ENCODE measurements around the gene SAMM50.

The SAMM50 gene

DNA sequence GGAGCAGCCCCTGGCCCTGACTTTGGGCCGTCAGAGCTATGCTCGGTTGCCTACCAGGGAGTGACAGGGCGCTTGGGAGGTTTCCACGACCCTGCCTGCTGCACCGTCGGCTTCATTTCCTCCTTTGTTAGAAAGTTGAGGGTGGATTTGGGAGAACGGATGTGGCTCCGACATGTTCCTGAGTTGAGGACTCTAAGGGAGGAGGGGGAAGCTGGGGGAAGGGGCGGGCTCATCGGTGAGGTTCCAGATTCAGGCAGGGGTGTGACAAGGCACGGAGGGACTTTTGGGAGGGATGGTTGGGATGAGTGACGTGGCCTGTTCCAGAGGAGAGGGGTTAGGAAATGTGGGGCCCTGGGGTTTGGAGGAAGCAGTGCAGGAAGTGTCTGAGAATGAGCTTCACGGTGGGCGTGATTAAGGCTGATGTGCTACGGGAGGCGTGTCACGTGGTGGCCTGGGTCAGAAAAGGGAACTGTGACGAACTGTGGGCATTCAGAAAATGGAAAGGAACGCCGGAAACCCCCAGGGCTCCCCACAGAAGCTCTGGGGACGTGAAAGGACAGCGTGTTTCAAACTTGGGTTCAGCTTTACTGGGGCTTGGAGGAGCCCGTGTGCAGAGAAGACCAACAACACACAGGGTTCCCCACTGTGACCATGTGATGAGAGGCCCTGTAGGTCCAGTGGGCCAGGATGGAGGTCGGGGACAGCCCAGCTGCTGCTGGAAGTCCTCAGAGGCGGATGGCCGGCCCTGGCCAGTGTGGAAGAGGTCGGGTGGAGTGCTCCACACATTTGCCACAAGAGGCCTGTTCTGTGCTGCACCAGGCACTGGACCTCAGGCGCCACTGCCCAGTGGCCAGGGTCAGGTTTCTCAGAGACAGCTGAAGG lies 71.6 kb downstream of the SAMM50 start:
- no peaks in the 10 kb centered on the region for H3K27me3 Mint-ChIP-seq
- peak overlapping the region; percentile 100 for H3K27ac Mint-ChIP-seq
- peak overlapping the region; percentile 82 for H3K4me3 Mint-ChIP-seq
- no peaks in the 10 kb centered on the region for H3K9me3 Mint-ChIP-seq
- intact Hi-C loops (cut with micrococcal nuclease): loop anchor here (1.0 to 5.0 kb wide), 2 partner anchors 41 to 155 kb away; partner anchors contain the start of gene PARVG
- peaks cover 87% of the 10 kb centered on the region for H3K4me1 Mint-ChIP-seq (ENCODE audit: low read depth)
- H3K36me3 Mint-ChIP-seq (ENCODE audit: low read depth): peaks cover 31% of the 10 kb centered on the region

DNA sequence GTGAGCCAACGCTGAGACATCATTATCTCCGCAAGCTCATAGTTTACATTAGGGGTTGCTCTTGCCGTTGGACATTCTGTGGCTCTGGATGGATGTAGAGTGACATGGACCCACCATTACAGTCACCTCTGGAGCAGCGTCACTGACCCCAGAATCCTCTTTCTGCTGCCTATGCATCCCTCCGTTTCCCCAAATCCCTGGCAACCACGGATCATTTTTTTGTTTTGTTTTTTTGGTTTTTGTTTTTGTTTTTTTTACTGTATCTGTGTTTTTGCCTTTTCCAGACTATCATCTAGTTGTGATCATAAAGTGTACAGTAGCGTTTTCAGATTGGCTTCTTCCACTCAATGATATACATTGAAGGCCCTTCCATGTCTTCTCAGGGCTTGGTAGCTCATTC lies 72.8 kb downstream of the SAMM50 start:
- H3K27ac Mint-ChIP-seq: peak overlapping the region; percentile 100
- intact Hi-C loops (cut with micrococcal nuclease): loop anchor here (5.0 kb wide), 1 partner anchor 154 kb away; the partner anchor contains the start of gene PARVG
- H3K27me3 Mint-ChIP-seq: no peaks in the 10 kb centered on the region
- peaks cover 41% of the 10 kb centered on the region for H3K36me3 Mint-ChIP-seq (ENCODE audit: low read depth)
- peaks cover 85% of the 10 kb centered on the region for H3K4me1 Mint-ChIP-seq (ENCODE audit: low read depth)
- no peak overlapping the region for H3K4me3 Mint-ChIP-seq
- H3K9me3 Mint-ChIP-seq: no peaks in the 10 kb centered on the region

DNA sequence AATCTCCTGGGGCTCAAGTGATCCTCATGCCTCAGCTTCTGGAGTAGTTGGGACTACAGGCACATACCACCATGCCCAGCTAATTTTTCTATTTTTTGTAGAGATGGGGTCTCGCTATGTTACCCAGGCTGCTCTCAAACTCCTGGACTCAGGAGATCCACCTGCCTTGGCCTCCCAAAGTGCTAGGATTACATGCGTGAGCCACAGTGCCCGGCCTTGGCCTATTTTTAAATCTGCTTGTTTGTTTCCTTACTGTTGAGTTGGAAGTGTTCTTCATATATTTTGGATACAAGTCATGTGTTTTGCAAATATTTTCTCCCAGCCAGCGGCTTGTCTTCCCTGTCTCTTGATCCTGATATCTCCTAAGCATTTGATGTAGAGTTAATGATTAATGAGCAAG lies 73.8 kb downstream of the SAMM50 start:
- H3K9me3 Mint-ChIP-seq: no peaks in the 10 kb centered on the region
- H3K4me1 Mint-ChIP-seq (ENCODE audit: low read depth): peaks cover 77% of the 10 kb centered on the region
- H3K4me3 Mint-ChIP-seq: no peak overlapping the region
- intact Hi-C loops (cut with micrococcal nuclease): loop anchor here (5.0 kb wide), 1 partner anchor 153 kb away; the partner anchor contains the start of gene PARVG
- peaks cover 36% of the 10 kb centered on the region for H3K36me3 Mint-ChIP-seq (ENCODE audit: low read depth)
- H3K27ac Mint-ChIP-seq: peak overlapping the region; percentile 84
- H3K27me3 Mint-ChIP-seq: no peaks in the 10 kb centered on the region

DNA sequence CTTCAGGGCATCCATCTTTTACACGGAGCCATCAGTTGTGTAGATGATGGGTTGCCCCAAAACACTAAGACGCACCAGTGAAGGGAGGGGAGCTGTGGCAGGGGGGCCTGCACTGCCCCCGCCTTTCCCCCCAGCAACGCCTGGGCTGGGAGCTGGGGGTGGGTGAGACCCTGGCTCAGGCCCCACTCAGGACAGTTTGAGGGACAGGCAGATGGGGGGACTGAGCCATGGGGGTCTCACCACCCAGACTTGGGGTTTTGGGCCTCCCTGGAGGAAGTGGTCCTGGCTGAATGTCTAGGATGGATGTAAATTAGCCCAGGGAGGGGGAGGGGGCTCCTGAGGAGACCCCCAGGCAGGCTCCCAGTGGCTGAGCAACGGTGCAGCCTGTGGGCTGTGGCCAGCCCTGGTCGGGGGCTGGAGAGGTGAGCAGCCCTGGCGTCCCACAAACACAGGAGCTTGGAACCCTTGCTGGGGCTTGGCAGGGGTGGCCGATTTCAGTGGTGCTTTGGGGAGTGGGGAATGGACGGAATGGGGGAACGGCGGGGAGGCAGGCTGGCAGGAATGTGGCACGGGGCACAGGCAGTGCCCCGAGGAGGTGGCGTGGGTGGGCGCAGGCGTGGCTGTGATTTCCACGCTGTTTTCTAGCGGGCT lies 74.9 kb downstream of the SAMM50 start:
- no peaks in the 10 kb centered on the region for H3K27me3 Mint-ChIP-seq
- peak overlapping the region; percentile 84 for H3K27ac Mint-ChIP-seq
- peaks cover 36% of the 10 kb centered on the region for H3K36me3 Mint-ChIP-seq (ENCODE audit: low read depth)
- intact Hi-C loops (cut with micrococcal nuclease): no loop called here
- H3K9me3 Mint-ChIP-seq: no peaks in the 10 kb centered on the region
- no peak overlapping the region for H3K4me3 Mint-ChIP-seq
- H3K4me1 Mint-ChIP-seq (ENCODE audit: low read depth): peaks cover 72% of the 10 kb centered on the region

DNA sequence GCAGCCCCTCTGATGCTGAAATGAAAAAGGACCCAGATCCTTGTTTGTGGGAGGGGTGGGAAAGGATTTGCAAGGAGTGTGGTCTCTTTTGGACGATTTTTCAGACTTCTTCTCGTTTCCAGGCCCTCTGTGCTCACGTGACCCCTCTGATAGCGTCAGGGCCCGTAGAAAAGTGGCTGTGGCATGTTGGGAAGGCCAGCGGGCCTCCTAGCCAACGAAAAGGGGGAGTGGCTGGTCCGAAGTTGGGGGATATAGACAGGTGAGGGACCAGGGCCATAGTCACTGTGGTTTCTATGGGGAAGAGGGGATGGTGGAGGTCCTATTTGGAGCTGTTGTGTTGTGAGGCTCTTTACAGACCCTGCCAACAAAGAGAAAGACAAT lies 75.5 kb downstream of the SAMM50 start:
- H3K27ac Mint-ChIP-seq: peak overlapping the region; percentile 84
- no peaks in the 10 kb centered on the region for H3K27me3 Mint-ChIP-seq
- peaks cover 67% of the 10 kb centered on the region for H3K4me1 Mint-ChIP-seq (ENCODE audit: low read depth)
- H3K36me3 Mint-ChIP-seq (ENCODE audit: low read depth): peaks cover 32% of the 10 kb centered on the region
- intact Hi-C loops (cut with micrococcal nuclease): no loop called here
- H3K9me3 Mint-ChIP-seq: no peaks in the 10 kb centered on the region
- H3K4me3 Mint-ChIP-seq: peak overlapping the region; percentile 35

DNA sequence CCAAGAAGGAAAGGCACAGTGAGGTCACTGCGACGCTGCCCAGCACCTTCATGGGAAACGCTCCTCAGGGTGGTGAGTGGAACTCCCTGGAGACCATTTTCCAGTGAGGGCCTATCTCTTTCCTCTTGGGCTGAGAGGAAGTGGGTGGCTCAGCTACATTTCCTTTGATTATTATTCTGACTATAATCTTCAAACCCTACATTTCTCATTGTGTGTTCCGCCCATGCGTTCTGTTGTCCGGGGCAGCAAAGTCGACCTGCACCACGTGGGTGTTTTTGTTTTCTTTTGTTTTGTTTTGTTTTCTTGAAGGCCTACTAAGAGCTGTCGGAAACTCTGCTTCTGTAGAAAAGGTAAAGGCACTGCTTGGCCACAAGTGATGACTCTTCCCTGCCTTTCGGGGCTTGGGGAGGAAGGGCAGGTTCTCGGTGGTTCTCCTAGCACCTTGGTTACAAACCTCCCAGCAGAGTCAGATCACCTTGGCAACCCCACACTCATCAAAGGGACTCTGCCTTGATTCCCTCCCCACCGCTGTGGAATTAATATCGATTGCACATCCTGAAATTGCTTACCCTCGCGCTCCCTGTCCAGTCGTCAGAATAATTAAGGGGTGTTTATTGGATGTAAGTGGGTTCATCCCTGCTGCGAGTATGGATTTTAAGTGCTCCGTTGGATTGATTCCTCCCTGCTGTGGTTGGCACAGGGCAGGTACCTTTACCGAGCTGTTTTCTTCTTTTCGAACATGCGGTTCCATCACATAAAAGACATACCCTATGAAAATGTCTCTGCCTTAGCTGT lies 76.1 kb downstream of the SAMM50 start:
- H3K36me3 Mint-ChIP-seq (ENCODE audit: low read depth): peaks cover 29% of the 10 kb centered on the region
- intact Hi-C loops (cut with micrococcal nuclease): no loop called here
- peaks cover 61% of the 10 kb centered on the region for H3K4me1 Mint-ChIP-seq (ENCODE audit: low read depth)
- H3K27me3 Mint-ChIP-seq: no peaks in the 10 kb centered on the region
- H3K9me3 Mint-ChIP-seq: no peaks in the 10 kb centered on the region
- peak overlapping the region; percentile 41 for H3K4me3 Mint-ChIP-seq
- peak overlapping the region; percentile 84 for H3K27ac Mint-ChIP-seq

DNA sequence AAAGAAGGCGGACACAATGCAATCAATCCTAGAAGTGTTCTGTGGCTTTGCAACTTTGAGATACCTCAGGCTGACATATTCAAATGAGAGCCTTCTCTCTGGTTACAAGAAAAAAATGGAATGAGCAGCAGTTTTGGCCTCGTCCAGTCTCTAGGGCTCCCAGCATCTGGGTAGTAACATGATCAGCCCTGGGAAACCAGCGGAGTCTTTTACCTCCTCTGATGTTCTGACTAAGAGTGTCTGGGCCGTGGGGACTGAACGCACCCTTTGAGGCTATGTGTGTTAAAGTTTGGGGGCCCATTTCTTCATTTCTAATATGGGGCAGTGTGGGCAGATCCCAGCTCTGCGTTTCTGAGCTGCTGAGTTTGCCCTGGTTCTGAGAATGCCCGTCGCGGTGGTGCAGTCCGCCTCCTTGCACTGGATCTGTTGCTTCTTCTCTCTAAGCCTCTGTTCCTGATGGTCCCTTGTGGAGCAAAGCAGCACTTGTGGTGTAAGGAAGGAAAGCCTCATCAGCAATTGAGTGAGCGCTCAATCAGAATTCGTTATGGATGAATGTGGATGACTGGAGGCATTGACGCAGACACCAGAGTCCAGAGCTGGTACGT lies 77.0 kb downstream of the SAMM50 start:
- Mint-ChIP-seq H3K4me3 (no peak overlapping the region), H3K27ac (peak overlapping the region; percentile 37), H3K27me3 (no peaks in the 10 kb centered on the region), H3K36me3 (ENCODE audit: low read depth) (peaks cover 24% of the 10 kb centered on the region), H3K9me3 (no peaks in the 10 kb centered on the region), H3K4me1 (ENCODE audit: low read depth) (peaks cover 57% of the 10 kb centered on the region)
- intact Hi-C loops (cut with micrococcal nuclease): no loop called here

DNA sequence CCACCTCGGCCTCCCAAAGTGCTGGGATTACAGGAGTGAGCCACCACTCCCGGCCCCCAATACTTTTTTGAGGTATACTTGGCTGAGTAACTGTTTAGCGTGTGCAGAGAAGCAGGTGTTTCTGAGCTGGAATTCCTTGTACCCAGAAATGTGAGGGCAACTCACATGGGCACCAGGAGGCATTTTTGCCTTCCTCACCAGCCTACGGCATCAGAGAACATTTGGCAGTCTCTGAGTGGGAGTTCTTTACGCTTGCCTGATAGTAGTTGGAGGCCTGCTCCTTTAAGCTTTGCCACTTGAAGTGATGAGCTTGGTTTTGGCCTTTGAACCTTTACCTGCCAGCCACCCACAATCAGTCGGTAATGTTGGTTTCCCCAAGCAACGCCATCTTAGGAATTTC lies 78.0 kb downstream of the SAMM50 start:
- peaks cover 20% of the 10 kb centered on the region for H3K36me3 Mint-ChIP-seq (ENCODE audit: low read depth)
- H3K4me1 Mint-ChIP-seq (ENCODE audit: low read depth): peaks cover 57% of the 10 kb centered on the region
- H3K4me3 Mint-ChIP-seq: no peak overlapping the region
- intact Hi-C loops (cut with micrococcal nuclease): no loop called here
- no peak overlapping the region for H3K27ac Mint-ChIP-seq
- no peaks in the 10 kb centered on the region for H3K27me3 Mint-ChIP-seq
- H3K9me3 Mint-ChIP-seq: no peaks in the 10 kb centered on the region

DNA sequence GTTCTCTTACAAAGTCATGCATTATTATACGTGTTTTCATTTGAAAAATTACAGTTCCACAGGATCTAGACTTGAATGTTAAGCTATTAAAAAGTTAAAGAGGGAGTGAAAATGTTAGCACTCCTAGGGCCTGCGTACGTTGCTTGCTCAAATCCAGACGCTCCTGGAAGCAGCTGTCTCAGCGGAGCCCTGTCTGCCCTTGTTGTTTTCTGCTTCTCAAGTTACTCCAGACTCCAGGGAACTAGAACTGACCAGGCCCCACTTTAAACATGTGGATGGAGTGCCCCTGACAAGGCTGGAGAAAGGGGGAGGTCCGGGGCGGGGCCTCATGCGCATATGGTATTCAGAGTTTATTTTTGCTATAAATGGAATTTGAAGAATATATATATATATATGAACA lies 78.5 kb downstream of the SAMM50 start:
- no peak overlapping the region for H3K27ac Mint-ChIP-seq
- H3K9me3 Mint-ChIP-seq: no peaks in the 10 kb centered on the region
- H3K4me1 Mint-ChIP-seq (ENCODE audit: low read depth): peaks cover 56% of the 10 kb centered on the region
- intact Hi-C loops (cut with micrococcal nuclease): no loop called here
- peaks cover 20% of the 10 kb centered on the region for H3K36me3 Mint-ChIP-seq (ENCODE audit: low read depth)
- no peaks in the 10 kb centered on the region for H3K27me3 Mint-ChIP-seq
- H3K4me3 Mint-ChIP-seq: no peak overlapping the region

DNA sequence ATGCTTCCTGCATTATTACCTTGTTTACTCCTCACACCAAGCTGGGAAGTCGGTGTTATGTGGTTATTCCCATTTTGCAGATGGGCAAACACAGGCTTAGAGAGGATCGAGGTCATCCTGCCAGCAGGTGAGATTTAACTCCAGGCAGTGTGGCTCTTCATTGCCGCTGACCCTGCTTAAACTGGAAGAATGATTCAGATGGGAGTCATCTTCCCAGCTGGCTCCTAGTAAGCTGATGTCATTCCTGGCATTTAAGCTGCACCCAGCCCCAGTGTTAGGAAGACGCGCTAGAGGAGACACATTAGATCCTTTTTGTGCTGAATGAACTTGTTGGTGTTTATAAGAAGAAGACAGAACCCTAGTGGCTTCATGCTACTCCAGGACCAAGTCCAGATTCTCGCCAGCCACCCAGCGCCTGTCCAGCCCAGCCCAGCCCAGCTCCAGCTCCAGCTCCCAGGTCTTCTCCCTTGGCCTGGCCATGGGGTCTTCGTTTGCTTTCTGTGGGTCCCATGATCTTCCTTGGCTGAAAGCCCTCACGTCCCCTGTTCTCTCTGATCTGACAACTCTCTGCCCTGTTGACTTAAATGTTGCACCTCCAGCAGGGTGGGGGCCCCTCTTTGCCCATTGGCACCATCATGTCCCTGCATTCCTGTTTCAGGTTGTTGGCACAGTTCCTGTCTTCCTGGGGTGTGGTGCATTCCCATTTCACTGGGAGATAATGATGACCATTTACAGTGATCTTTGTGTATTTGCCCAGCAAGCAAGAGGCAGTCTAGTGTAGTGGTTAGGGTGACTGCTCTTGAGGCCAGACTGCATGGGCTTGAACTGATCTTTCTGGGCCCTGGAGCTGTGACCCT lies 82.5 kb downstream of the SAMM50 start:
- H3K36me3 Mint-ChIP-seq (ENCODE audit: low read depth): peaks cover 29% of the 10 kb centered on the region
- intact Hi-C loops (cut with micrococcal nuclease): no loop called here
- no peak overlapping the region for H3K4me3 Mint-ChIP-seq
- H3K27me3 Mint-ChIP-seq: no peaks in the 10 kb centered on the region
- peaks cover 22% of the 10 kb centered on the region for H3K4me1 Mint-ChIP-seq (ENCODE audit: low read depth)
- peak overlapping the region; percentile 30 for H3K27ac Mint-ChIP-seq
- H3K9me3 Mint-ChIP-seq: no peaks in the 10 kb centered on the region

DNA sequence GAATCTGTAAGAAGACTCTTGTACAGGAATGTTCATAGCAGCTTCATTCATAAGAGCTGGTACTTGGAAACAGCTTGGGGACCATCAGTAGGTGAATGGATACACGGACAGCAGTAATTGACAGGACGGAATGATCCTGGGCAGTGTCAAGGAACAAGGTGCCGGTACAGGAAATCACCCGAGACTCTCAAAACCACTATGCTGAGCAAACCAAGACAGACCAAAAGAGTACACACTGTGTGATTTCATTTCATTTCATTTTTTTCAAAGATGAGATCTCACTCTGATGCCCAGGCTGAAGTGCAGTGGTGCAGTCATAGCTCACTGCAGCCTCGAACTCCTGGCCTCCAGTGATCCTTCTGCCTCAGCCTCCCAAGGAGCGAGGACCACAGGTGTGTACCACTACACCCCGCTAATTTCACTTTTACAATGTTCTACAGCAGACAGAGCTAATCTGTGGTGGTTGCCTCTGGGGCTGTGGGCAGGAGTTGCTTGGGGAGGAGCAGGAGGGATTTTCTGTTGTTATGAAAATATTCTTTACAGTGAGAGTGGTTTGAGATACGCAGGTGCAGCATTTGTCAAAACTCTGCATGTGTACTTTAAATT lies 84.4 kb downstream of the SAMM50 start:
- Mint-ChIP-seq H3K4me1 (ENCODE audit: low read depth) (peaks cover 23% of the 10 kb centered on the region), H3K4me3 (no peak overlapping the region), H3K36me3 (ENCODE audit: low read depth) (peaks cover 45% of the 10 kb centered on the region), H3K27ac (no peak overlapping the region), H3K9me3 (no peaks in the 10 kb centered on the region), H3K27me3 (no peaks in the 10 kb centered on the region)
- intact Hi-C loops (cut with micrococcal nuclease): no loop called here

DNA sequence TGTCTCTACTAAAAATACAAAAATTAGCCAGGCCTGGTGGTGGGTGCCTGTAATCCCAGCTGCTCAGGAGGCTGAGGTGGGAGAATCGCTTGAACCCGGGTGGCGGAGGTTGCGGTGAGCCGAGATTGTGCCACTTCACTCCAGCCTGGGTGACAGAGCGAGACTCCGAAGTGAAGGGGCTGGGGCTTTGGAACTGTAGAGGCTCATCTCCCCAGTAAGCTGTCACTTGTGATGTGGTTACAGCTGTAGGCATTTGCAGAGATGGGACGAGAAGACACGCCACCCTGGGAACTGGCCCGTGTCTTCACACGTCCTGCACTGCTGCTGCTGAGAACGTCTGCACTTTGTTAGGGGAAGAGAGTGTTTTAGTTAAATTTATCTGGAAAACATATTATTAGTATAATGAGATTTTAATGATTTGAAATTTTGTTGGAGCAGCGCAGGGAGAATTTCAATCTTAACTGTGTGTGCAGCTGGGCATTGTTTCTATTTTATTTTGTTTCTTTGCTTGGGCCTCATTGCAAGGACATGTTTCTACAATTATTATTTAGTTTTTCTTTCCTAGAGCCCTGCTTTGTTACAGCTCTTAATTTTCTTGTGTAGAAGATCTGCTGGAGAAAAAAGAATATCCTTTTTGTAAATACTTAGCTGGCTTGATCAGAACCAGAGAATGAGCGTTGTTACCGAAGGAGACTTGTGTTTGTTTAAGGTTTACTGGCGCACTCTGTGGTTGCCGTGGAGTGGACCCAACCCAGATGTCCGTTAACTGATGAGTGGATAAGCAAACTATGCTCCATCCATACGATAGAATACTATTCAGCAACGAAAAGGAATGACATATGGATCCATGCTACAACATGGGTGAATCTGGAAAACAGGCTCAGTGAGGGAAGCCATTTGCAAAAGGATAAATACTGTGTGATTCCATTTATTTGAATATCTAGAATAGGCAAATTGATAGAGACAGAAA lies 87.3 kb downstream of the SAMM50 start:
- Mint-ChIP-seq H3K36me3 (ENCODE audit: low read depth) (peaks cover 69% of the 10 kb centered on the region), H3K4me1 (ENCODE audit: low read depth) (peaks cover 38% of the 10 kb centered on the region), H3K27ac (no peak overlapping the region), H3K27me3 (no peaks in the 10 kb centered on the region), H3K4me3 (no peak overlapping the region), H3K9me3 (no peaks in the 10 kb centered on the region)
- intact Hi-C loops (cut with micrococcal nuclease): no loop called here

Measured in dendritic cell treated with granulocyte-macrophage colony-stimulating factor and Interleukin-4, amounts not matched to agents 40 ng/mL and 50 ng/mL, for 4 days (primary cell).